Measurements from ENCODE around the gene B3GNT2.
"Not testable (repeated sequence)": the region's sequence is repeated elsewhere in the genome, so short reads cannot be mapped to it uniquely, and the experiment has no call there.

The B3GNT2 gene

GRCh38 chr2:62186156-62186905 is 9.6 kb upstream of the B3GNT2 start:
- no peak for FAIRE-seq

GRCh38 chr2:62187246-62187645 is 8.7 kb upstream of the B3GNT2 start:
- FAIRE-seq: no peak

- FAIRE-seq: no peak
Measured at GRCh38 chr2:62188416-62188815, 7.5 kb upstream of the B3GNT2 start.

GRCh38 chr2:62189196-62189595 is 6.7 kb upstream of the B3GNT2 start:
- FAIRE-seq: no peak

- no peak for FAIRE-seq
Measured at GRCh38 chr2:62192811-62193210, 3.1 kb upstream of the B3GNT2 start.

GRCh38 chr2:62194558-62195420 is 1.1 kb upstream of the B3GNT2 start:
- no peak for FAIRE-seq

- FAIRE-seq: no peak
Measured at GRCh38 chr2:62196278-62196901, 475 bp downstream of the B3GNT2 start.

- no peak for FAIRE-seq
Measured at GRCh38 chr2:62197011-62197924, 1.4 kb downstream of the B3GNT2 start.

- no peak for FAIRE-seq
Measured at GRCh38 chr2:62197925-62198633, 2.2 kb downstream of the B3GNT2 start.

- not testable (repeated sequence) for FAIRE-seq
Measured at GRCh38 chr2:62198854-62199253, 2.9 kb downstream of the B3GNT2 start.

- FAIRE-seq: no peak
Measured at GRCh38 chr2:62199392-62200125, 3.6 kb downstream of the B3GNT2 start.

GRCh38 chr2:62200291-62200841 is 4.5 kb downstream of the B3GNT2 start:
- FAIRE-seq: no peak

GRCh38 chr2:62200868-62201267 is 5.0 kb downstream of the B3GNT2 start:
- no peak for FAIRE-seq

- no peak for FAIRE-seq
Measured at GRCh38 chr2:62201307-62201706, 5.4 kb downstream of the B3GNT2 start.

GRCh38 chr2:62202019-62202722 is 6.3 kb downstream of the B3GNT2 start:
- no peak for FAIRE-seq

GRCh38 chr2:62202729-62203128 is 6.8 kb downstream of the B3GNT2 start:
- no peak for FAIRE-seq

GRCh38 chr2:62203459-62203858 is 7.5 kb downstream of the B3GNT2 start:
- no peak for FAIRE-seq

- FAIRE-seq: no peak
Measured at GRCh38 chr2:62204998-62205496, 9.1 kb downstream of the B3GNT2 start.

GRCh38 chr2:62205554-62205953 is 9.6 kb downstream of the B3GNT2 start:
- no peak for FAIRE-seq

- FAIRE-seq: no peak
Measured at GRCh38 chr2:62206024-62206423, 10.1 kb downstream of the B3GNT2 start.
